Cortex of kidney (tissue), 1 donor: ENCODE results near the gene LTB.

Experiments used
- DNase-seq: peaks from one replicate; lab custom pipeline; 2025; lab: John Stamatoyannopoulos, UW

LTB gene

DNA sequence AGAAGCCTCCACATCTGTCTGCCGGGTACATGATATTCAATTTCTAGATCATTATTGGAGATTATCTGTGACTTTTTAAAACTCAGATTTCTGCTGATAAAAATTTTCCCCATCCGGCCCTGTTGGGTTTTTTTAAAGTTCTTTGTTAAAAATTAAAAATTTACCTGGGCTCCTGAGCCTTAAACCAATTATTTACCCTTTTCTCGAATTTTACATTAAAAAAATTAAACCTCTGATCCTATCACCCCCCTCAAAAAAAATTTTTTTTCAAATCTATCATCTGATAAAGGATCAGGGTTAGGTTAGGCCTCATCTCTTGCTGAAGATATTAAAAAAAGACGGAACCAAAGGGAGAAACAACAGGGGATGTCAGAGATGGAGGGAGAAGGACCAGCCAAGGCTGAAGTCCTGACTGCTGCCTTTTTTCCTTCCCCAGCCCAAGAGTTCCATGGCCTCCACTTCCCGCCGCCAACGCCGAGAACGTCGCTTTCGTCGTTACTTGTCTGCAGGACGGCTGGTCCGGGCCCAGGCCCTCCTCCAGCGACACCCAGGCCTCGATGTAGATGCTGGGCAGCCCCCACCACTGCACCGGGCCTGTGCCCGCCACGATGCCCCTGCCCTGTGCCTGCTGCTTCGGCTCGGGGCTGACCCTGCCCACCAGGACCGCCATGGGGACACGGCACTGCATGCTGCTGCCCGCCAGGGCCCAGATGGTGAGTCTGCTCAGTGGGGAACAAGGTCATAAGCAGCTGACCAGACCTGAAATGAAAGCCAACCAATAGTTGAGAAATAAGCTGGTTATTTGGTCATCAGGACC, 34.3 kb downstream of the LTB start:
- no peak for DNase-seq

DNA sequence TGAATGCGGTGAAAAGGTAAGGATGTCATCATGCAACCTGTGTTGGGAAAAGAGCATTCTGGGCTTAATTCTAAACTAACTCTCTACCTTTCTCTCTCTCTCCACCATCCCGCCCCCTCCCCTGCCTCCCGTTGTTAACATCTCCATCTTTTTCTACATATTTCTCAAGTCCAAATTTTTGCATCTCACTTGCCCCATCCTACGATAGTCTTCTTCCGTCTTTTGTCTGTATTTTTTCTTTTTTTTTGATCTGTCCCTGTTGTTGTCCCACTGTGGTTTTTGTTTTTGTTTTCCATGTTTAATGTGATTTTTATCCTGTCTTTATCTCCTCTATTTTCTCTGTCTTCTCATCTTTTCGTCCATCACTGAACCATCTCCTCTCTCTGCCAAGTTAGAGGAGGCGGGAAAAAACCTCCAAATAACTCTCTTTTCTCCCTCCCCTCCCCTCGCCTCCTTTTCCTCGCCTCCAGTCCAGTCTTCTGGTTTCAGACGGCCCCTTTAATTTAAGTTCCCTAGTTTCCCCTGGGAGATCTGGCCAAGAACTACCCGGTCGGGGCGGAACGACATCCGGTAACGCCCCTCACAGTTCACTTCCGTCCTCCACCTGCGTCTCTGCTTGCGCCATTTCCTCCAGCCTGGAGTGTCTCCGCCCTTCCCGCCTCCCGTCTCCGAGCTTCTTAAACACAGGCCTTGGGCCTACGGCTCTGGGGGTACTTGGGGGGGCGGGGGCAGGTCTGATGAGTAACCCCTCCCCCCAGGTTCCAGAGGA, 35.1 kb downstream of the LTB start, which contains the start of gene NFKBIL1:
Gene NFKBIL1 (plus strand): TSS at position 651 of the 769 bp plus-strand sequence. CDS start 87 bp downstream, at position 738.
- DNase-seq, result no peak

DNA sequence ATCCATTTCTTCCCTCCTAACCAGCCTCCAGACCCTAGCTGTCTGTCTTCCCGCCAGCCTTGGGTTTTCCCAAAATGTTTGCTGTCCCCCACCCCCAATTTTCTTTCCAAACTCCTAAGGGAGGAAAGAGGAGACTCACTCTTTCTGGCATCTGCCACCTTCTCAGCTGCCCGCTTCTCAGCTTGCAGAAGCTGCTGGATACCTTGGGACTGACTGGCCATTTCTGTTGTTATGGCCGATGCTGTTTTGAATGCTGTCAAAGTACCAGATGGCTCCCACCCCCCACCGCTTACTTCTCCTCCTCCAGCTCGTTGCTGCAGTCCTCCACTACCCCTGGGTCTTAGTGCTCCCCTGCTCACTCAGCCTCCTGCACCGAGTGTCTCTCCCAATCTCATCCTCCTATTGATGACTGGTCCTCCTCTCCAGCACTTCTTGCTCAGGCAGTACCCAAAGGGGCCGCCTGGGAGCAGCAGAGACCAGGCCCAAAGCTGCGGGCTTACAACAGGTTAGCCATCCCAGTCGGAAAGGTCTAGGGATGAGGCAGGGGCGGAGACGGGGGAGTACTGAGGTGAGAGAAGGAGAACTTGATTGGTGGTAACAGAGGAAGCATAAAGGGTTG, 35.8 kb downstream of the LTB start, which contains the start of gene ATP6V1G2:
Gene ATP6V1G2 (minus strand): TSS at position 270 of the 619 bp plus-strand sequence. CDS start 49 bp downstream, at position 221.
- no peak for DNase-seq

DNA sequence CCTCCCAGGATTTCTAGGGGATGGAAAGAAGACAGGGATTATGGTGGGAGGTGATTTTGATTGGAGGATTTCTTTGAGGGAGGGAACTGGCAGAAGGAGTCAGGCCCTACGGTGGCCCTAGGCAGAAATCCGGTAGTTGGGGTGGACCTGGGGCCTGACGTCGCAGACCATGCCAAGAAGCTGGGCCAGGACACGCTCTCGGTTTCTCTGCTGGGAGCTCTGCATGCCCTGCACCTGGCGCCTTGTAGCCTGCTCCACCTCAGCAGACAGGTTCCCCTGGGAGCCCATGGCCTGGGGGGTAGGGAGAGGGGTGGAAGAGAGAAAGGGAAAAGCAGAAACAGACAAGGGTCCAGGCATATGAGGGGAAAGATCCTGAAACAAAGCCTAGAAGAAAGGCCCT, 36.9 kb downstream of the LTB start:
- DNase-seq, result no peak

DNA sequence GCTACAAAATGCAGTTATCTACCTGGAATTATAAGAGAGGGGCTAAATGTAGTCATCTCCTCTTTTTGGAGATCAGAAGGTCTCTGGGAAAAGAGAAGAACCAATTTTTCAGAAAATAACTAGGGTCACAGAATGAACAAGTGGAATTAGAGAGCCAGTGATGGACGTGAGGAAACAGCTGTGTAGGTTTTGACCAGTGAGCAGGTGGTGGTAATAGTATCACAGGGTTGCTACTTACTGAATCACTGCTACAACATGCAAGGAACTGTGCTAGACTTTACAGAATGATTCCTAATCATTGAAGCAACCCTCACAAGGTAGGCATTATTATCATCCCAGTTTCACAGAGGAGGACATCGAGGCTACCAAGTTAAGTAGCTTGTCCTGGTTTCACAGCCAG, 37.5 kb downstream of the LTB start:
- DNase-seq, result no peak

DNA sequence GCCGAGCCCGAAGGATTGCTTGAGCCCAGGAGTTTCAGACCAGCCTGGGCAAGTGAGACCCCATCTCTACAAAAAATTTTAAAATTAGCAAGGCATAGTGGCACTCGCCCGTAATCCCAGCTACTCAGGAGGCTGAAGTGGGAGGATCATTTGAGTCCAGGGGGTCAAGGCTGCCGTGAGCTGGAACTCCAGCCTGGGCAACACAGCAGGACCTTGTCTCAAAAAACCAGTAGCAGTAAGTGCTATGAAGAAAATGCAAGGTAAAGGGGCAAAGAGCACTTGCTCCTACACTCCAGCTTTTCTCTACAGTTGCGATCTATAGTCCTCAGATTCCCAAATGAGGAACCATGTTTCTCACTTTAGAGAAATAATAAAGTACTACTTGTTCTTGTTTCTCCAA, 38.6 kb downstream of the LTB start:
- no peak for DNase-seq

DNA sequence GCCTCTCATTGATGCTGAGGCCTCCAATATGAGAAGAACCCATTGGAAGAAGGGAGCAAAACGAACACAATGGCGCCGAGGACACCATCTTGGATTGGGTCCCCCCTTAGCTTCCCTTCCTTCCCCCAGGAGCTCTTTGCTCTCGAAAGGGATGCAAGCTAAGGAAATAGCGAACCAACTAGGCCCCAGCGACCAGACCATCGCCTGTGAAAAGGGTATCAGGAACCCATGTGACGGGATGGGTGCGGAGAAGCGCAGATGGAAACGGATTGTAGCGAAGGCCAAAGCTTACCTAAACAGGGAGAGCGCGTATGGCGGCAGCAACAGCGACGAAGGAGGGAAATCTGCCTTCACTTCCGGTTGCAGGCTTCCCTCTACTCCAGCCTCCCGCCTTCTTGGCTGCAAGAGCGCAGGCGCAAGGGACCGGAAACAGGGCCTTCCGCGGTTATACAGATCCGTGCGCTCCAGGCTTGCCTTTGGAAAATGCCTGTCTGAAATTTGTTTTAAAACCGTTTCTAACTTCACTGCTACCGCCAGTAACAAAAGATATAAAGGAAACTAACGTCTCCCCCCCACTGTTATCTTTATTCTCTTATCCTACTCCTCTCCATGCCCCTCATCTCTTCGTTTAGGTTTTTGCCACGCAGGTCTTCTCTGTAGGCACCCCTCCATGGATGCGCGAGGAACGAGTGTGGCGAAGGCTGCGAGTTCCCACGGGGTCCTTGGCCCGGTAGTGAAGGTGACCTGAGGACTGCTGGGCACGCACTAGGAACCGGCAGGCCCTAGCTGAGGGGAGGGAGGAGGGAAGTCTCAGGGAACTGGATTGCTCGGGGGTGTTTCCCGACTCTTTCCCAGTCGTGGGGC, 40.3 kb downstream of the LTB start, which contains the start of gene DDX39B:
Gene DDX39B (minus strand): TSS at position 346 of the 864 bp plus-strand sequence. CDS start 1,471 bp downstream, outside the sequence.
- DNase-seq, result peak; percentile 38

DNA sequence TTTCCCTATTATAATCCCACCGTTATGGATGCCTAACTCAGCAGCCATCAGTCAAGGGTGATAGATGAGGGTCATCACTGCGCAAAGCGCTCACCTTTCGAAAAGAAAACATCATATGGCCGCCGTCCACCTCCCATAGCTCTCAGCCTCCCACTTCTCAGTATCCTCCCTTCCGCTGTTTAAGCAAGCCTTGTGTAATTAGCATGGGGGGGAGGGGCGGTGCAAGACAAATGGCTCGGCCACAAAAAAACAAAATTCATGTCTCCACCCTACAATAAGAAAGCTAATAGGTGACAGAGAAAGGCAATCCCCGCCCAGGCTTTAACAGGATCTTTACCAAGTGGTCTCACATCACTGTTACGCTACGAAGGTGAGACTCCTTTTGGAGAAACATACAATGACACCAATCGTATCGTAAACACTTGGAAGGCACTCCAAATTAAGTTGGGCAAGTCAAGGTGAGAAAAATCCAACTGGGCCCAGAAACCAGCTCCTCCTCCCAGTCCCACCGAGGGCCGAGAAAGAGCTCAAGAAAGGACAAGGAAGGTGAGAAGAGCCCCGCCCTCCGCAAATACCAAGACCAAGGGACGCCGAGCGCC, 41.1 kb downstream of the LTB start:
- DNase-seq, result no peak

DNA sequence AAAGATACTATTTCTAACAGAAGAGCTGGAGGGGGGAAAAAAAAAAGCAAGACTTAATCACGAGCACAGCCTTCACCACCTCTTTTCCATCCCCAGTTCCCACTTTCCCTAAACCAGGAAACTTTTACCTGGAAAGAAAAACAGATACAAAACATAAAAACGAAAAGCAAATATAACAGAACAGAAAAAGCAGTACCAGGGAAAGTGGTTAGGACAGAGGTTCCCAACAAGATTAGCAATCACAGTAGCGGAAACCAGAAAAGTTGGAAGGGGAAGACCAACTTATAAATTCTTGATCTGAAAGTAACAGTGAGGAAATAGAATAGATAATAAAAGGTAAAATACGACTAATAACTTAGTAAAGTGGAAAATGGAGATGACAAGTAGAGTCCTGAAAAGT, 41.6 kb downstream of the LTB start:
- DNase-seq, result no peak

DNA sequence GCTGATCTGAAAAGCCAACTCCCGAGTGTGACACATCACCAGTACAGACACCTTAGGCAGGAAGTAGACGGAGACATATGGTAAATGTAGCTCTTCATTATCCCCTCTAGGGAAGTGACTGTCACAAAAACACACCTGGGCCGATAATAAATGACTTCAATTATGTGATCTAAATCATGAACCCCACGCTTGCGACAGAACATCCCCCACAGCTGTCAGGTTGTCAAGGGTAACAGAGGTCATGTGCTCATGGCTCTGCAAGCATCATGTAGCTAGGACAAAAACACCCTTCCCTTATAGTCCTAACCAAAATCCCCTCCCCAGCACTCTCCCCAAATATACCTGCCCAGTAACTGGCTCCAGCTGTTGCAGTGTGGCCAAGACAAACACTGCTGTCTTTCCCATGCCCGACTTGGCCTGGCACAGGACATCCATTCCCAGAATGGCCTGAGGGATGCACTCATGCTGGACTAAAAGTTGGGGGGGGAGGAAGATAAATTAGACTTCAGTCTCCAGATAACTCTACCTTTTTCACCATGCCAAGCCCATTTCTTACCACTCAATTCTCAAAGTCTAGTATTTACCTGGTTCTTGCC, 43.3 kb downstream of the LTB start:
- no peak for DNase-seq

DNA sequence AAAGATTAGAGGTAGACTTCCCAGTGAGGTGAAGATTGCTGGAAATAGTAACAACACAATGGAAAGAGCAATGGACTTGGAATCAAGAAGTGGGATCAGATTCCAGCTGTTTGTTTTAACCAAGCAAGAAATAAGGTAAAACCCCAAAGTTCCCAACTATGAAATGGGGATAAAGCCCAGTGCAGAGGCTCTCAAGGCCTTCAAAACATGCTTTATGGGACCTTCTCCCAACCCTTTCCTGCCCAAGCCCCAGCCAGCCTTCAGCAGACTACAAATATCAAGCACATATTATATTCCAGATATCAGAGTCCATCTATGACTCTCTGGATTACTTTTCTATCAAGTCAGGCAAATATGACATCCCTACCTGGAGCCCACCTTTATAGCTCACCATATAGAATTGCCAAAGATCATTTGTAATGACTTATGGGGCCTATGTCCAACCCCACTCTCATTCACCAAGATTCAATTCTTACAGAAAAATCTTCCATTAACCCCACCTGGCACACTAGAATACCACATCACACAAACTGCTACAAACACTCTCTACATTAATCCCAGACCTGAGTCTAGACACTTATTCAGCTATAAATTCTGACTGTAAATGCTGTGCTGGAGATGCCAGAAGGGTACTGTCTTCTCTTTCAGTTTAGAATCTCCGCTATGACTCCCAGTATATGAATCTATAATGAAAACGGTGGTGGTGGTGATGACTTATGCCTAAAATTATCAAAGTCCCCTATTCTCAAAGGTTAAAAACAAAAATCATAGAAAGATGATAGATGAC, 46.5 kb downstream of the LTB start:
- DNase-seq, result no peak

DNA sequence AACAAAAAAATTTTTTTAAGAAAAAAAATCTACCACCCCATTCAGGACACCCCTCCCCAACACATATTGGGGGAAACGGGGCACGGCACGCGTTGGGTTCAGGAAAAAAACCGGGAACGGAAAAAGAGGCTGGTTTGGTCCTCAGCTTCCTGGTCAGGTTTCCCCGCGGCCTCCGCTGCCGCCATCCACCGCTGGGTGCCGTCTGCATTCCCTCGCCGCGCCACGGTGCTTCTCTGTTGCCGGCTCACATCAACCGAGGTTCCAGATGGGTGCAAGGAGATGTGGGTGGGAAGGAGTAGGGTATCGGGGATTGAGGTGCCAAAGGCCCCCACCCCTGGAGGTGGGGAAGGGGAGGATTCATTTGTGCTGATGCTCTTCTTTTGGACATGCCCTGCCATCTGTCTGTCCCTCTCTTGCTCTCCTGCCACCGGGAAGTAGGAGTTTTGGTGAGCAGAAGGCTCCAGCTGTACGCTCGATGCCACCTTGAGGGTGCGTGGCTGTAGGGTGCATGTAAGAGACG, 47.6 kb downstream of the LTB start:
- DNase-seq, result no peak

DNA sequence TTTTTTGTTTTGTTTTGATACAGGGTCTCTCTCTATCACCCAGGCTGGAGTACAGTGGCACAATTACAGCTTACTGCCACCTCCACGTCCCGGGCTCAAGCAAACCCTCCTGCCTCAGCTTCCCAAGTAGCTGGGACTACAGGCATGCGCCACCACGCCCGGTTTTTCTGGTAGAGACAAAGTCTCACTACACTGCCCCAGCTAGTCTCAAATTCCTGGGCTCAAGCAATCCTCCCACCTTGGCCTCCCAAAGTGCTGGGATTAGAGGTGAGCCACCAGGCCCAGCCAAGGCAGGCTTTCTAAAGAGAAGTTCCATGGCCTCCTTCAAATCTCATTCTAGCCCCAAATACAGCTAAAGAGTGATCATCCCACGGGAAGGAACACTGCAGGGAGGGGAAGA, 48.2 kb downstream of the LTB start:
- no peak for DNase-seq

DNA sequence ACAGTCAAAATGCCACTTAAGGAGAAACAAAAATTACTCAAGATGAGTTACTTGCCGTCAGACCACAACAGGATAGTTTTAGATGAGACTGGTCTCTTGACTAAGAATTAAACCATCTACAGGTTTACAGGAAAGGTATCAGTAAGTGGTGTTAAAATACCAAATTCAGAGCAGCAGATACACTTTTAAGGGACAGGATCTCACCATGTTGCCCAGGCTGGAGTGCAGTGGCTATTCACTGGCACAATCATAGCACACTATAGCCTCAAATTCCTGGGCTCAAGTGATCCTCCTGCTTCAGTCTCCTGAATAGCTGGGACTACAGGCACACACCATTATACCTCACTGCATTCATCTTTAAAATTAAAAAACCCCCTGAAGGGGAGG, 48.8 kb downstream of the LTB start:
- DNase-seq, result no peak

DNA sequence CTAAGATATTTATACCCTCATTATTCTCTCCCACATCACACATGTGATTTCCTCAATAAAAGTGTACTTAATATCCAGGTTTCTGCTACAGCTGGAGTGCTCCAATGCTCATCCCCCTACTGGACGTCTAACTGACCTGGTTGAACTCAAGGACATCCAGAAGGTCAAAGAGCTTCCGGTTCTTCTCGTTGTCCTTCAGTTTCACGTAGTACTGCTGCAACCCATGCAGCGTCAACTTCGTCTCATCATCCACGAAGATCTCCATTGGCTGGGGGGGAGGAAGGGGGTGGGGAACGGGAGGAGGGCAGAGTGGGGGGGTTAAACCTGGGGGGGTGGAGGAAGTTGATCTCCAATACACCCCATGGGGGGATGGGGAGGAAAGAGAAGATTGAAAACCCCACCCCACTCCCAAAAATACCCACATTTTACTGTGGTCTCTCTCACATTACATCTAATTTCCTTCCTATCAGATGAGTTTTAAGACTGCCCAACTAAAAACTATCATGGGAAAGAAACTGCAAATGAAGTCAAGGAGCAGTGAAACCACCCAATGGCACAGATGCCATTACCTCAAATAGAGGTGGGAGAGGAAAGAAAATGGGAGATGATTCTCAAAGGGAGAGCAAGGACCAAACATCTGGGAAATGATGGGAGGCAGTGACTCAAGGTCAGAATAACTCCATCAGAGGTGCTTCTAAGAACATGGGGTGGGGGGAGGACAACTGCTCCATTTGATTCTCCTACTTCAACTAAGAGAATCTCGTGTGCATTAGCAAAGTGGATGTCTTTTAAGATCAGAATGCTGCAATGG, 49.4 kb downstream of the LTB start:
- DNase-seq, result no peak

DNA sequence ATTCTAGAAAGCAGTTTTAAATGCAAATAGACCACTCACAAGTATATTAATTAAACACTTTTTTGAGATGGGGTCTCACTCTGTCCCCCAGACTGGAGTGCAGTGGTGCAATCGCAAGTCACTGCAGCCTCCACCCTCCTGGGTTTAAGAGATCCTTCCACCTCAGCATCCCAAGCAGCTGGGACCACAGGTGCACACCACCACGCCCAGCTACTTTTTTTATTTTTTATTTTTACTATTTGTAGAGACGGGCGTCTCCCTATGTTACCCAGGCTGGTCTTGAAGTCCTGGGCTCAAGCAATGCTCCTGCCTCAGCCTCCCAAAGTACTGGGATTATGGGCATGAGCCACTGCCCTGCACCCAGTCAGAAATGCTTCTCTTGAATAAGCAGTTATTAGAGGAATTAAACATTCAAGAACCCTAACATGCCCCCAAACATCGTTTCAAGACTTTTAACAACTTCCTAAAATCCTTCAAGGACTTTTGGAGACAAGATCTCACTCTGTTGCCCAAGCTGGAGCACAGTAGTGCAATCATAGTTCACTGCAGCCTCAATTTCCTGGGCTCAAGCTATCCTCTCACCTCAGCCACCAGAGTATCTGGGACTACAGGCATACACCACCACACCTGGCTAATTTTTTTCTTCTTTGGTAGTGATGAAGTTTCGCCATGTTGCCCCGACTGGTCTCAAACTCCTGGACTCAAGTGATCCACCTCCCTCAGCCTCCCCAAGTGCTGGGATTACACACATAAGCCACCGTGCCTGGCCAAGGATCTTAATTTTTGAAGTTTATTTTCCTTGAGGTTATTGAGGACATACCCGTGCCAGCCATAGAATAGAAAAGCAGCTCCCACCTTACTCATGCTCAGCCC, 50.2 kb downstream of the LTB start:
- DNase-seq, result no peak

DNA sequence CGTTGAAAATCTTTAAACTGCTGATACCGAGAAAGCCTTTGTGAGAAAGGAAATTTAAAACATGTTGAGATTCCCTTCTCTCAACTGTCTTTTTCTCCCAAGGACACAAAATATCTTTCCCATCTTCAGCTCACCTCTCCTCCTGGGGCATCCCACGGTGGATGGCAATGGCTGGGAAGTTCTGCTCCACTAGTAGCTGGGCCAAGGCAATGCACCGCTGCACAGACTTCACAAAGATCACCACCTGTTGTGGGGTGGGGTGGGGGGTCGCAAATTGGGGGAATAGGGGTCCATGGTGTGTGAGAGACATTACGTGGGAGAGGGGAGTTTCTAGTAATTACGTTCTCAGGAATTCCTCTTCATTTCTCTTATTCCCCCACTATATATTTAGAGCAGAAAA, 51.1 kb downstream of the LTB start:
- DNase-seq, result no peak

DNA sequence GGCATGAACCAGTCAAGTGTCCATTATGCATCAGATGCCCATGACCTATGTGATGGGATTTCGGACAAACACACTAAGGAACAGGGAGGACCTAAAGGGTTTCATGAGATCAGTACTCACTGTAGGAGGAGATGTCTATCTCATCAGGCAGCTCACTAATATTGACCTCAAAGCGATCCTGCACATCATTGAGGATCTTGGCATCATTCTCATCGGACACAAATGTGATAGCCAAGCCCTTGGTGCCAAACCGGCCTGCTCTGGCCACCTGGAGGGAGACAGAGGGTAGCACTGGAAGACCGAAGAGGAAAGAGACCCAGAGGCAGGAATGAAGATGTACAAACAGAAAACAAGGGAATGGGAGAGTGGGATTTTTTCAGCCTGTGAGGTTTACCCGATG, 51.6 kb downstream of the LTB start:
- no peak for DNase-seq
